K562 (cell line): ENCODE measurements around the gene CASP6. TPM values are rescaled to one million over a fixed set of nuclear protein-coding genes. Genes with fewer than 3 reads are reported as not detected.

Experiments
- ATAC-seq: fragments of 200-7000 bp; cut with Tn5 transposase; 3 replicates; pipeline ENCODE4 v1.9.1; 2020; ENCODE audit warnings: moderate library complexity
- BruUV-seq: library from RNA; stranded (reverse); fragments of 400-500 nt; replicated peaks from 2 replicates; lab custom pipeline; 2021; lab: Mats Ljungman, UMichigan
- CTCF ChIA-PET: fragments of 300-600 bp; formaldehyde crosslinking; extraction: SDS; loops from one replicate; lab custom pipeline; 2021; ENCODE audit warnings: low intra/inter-chr PET ratio; lab: Yijun Ruan, JAX
- POLR2A ChIA-PET: fragments of 300-600, 350-650 bp; sonication (Branson Sonifier 250); formaldehyde crosslinking; extraction: SDS; loops from one replicate; lab custom pipeline; 2021; ENCODE audit warnings: antibody characterized with exemption, inconsistent platforms; lab: Yijun Ruan, JAX
- DNase-seq, 4 experiments: peaks; one replicate each; pipeline versions ENCODE4 v3.0.0 to v3.0.0-alpha.2; 2011 to 2018; ENCODE audit warnings: low spot score in 3 of 4, mixed read lengths in 3 of 4; ENCODE audit errors: extremely low read depth in 1 of 4
- FAIRE-seq: peaks from 2 replicates; lab custom pipeline; 2011; peaks lifted over from hg19 to GRCh38; lab: Jason Lieb, UNC
- H2AFZ ChIP-seq: 2 replicates; pipeline ENCODE4 v1.6.0; 2011; ENCODE audit warnings: low read depth, low read length, control low read depth, inconsistent platforms
- H3K27ac ChIP-seq: fragments of 200-600 bp; 3 replicates; pipeline ENCODE4 v1.8.0; 2011; ENCODE audit warnings: low read depth, mild to moderate bottlenecking, control low read depth, inconsistent platforms, low read length, moderate library complexity, mixed read lengths; ENCODE audit errors: extremely low read depth
- H3K27me3 ChIP-seq, 2 experiments: fragments of 300-600 bp in 1 of 2; 2 replicates in 1 of 2; 3 replicates in 1 of 2; pipeline versions ENCODE4 v1.6.0 to v1.8.0; 2011; ENCODE audit warnings: inconsistent platforms in 2 of 2, low read length in 2 of 2, mild to moderate bottlenecking in 1 of 2, mixed read lengths in 1 of 2, moderate library complexity in 1 of 2; ENCODE audit not compliant: control insufficient read depth in 2 of 2, insufficient read depth in 2 of 2
- H3K36me3 ChIP-seq: fragments of 300-600 bp; 3 replicates; pipeline ENCODE4 v1.8.0; 2011; ENCODE audit warnings: mild to moderate bottlenecking, low read length, inconsistent platforms; ENCODE audit not compliant: control insufficient read depth, insufficient read depth
- H3K4me1 ChIP-seq, 2 experiments: fragments of 200-600 bp in 1 of 2; replicated peaks in 1 of 2; 2 replicates in 1 of 2; 3 replicates in 1 of 2; pipeline versions ENCODE4 v1.5.1 to v1.8.0; 2011; ENCODE audit warnings: inconsistent platforms in 2 of 2, low read length in 2 of 2, mild to moderate bottlenecking in 1 of 2, mixed read lengths in 1 of 2, moderate library complexity in 1 of 2; ENCODE audit not compliant: control insufficient read depth in 2 of 2, insufficient read depth in 2 of 2
- H3K4me2 ChIP-seq: 2 replicates; pipeline ENCODE4 v1.6.1; 2011; ENCODE audit warnings: low read length, control low read depth, inconsistent platforms, mixed read lengths; ENCODE audit not compliant: insufficient read depth
- H3K4me3 ChIP-seq: fragments of 200-600 bp; sonication (generic), shearing (Covaris generic); 2 replicates; pipeline ENCODE4 v1.5.1; 2016; ENCODE audit warnings: control low read depth, inconsistent platforms
- H3K79me2 ChIP-seq: fragments of 200-600 bp; 3 replicates; pipeline ENCODE4 v1.8.0; 2011; ENCODE audit warnings: low read length, inconsistent platforms; ENCODE audit not compliant: control insufficient read depth, insufficient read depth
- H3K9ac ChIP-seq, 2 experiments: 2 replicates each; pipeline versions ENCODE4 v1.6.0 to v1.6.1; 2011; ENCODE audit warnings: low read depth in 2 of 2, low read length in 2 of 2, control low read depth in 1 of 2, inconsistent platforms in 1 of 2, mild to moderate bottlenecking in 1 of 2, mixed read lengths in 1 of 2; ENCODE audit not compliant: insufficient read depth in 1 of 2
- H3K9me1 ChIP-seq: one replicate; pipeline ENCODE4 v1.6.0; 2011; ENCODE audit warnings: inconsistent platforms, mild to moderate bottlenecking, low read length, moderate library complexity; ENCODE audit not compliant: control insufficient read depth, insufficient read depth
- H3K9me3 ChIP-seq: replicated peaks from 2 replicates; pipeline ENCODE4 v1.5.1; 2011; ENCODE audit warnings: low read depth, low read length, inconsistent platforms; ENCODE audit not compliant: control insufficient read depth, insufficient read depth
- H4K20me1 ChIP-seq: replicated peaks from 2 replicates; pipeline ENCODE4 v1.6.1; 2011; ENCODE audit warnings: low read length, inconsistent platforms, mixed read lengths; ENCODE audit not compliant: control insufficient read depth, insufficient read depth
- ATF3 ChIP-seq, 2 experiments: fragments of 450-650 bp in 1 of 2; sonication (generic) in 1 of 2; formaldehyde crosslinking in 1 of 2; IDR thresholded peaks in 1 of 2; conservative IDR thresholded peaks in 1 of 2; 2 replicates each; pipeline versions ENCODE4 v1.6.1 to v1.8.1; 2016 to 2023; ENCODE audit warnings: mild to moderate bottlenecking in 2 of 2, moderate library complexity in 2 of 2, inconsistent platforms in 1 of 2, missing genetic modification reagents in 1 of 2
- CC2D1A ChIP-seq: fragments of 450-650 bp; IDR thresholded peaks from 2 replicates; pipeline ENCODE4 v1.6.1; 2017; ENCODE audit warnings: mild to moderate bottlenecking
- FOSL1 ChIP-seq: fragments of 200-800 bp; sonication (Bioruptor generic); conservative IDR thresholded peaks from 2 replicates; pipeline ENCODE4 v1.6.1; 2016; ENCODE audit warnings: missing genetic modification characterization, missing compliant biosample characterization
- JUND ChIP-seq, 2 experiments: IDR thresholded peaks; 2 replicates in 1 of 2; 3 replicates in 1 of 2; pipeline ENCODE4 v1.6.1; 2011; ENCODE audit warnings: borderline replicate concordance in 2 of 2, low read depth in 2 of 2, low read length in 2 of 2, improper control_type of control experiment in 1 of 2, missing biosample characterization in 1 of 2, missing genetic modification characterization in 1 of 2, missing genetic modification reagents in 1 of 2
- NR2C2 ChIP-seq, 2 experiments: fragments of 200-800 bp in 1 of 2; sonication (Bioruptor generic) in 1 of 2; sonication (generic) in 1 of 2; formaldehyde crosslinking in 1 of 2; IDR thresholded peaks; 2 replicates each; pipeline versions ENCODE4 v1.6.1 to v1.8.0; 2016 to 2022; ENCODE audit warnings: mild to moderate bottlenecking in 1 of 2, missing compliant biosample characterization in 1 of 2, missing genetic modification characterization in 1 of 2, missing genetic modification reagents in 1 of 2
- WGBS: fragments of 100-300 bp; shearing (Covaris generic); methylation state at CpG from one replicate; pipeline ENCODE4 v1.1.6; 2016; ENCODE audit warnings: low coverage, mixed read lengths; ENCODE audit not compliant: insufficient coverage; ENCODE audit errors: missing lambda C conversion rate; 5-methylcytosine and 5-hydroxymethylcytosine counted together
- in situ Hi-C: fragments of 300-500 bp; cut with MboI; formaldehyde crosslinking; loops from 4 replicates; pipeline ENCODE4 v1.15.0; 2018; ENCODE audit warnings: inconsistent platforms, mixed read lengths
- intact Hi-C: fragments of 100-400 bp; cut with micrococcal nuclease; formaldehyde crosslinking; loops from 2 replicates; pipeline ENCODE4 v1.14.2; 2022
- polyA plus RNA-seq, 8 experiments: library from polyadenylated mRNA; depleted of rRNA in 4 of 8; stranded (reverse) in 5 of 8; unstranded in 3 of 8; fragments of >200 nt; fragmentation: Nextera tagmentation in 2 of 8; fragmentation: Illumina TruSeq in 1 of 8; extraction: Ambion mirVana in 2 of 8; extraction: Trizol in 1 of 8; gene quantifications; 2 replicates each; pipeline versions ENCODE4 v1.2.1 to v1.2.3, GENCODE V29; 2011 to 2014; ENCODE audit warnings: inconsistent platforms in 1 of 8, missing spikeins in 1 of 8
- total RNA-seq, 7 experiments: library from RNA; depleted of rRNA in 6 of 7; stranded (reverse); fragments of >200 nt in 6 of 7; fragmentation: Illumina TruSeq in 2 of 7; extraction: Trizol in 2 of 7; gene quantifications; 2 replicates each; pipeline versions ENCODE4 v1.2.1 to v1.2.3, GENCODE V29; 2011 to 2021; ENCODE audit warnings: low replicate concordance in 1 of 7

CASP6 gene
- total and polyA plus RNA-seq, 9 of the 15 experiments (the other 6 are each of a cell fraction or from before 2014, with no cell fraction given), result 20.8 to 72.7 (median 39.1) TPM

GRCh38 chr4:109733728-109734127 lies 30.5 kb upstream of the CASP6 start:
- Histone ChIP-seq H3K4me2 (no peak overlapping the region; the same call in 1 of the 2 replicates), H4K20me1 (0 out of 2 replicates have a peak, but pooled peaks cover 3% of the 10 kb centered on the region), H3K36me3 (no peaks in the 10 kb centered on the region), H3K4me3 (no peak overlapping the region), H3K4me1 (peaks cover 21 to 40% of the 10 kb centered on the region in 2 experiments), H3K27ac (no peak overlapping the region), H2AFZ (peak overlapping the region; percentile 53), H3K9me3 (no peaks in the 10 kb centered on the region), H3K9ac (no peak overlapping the region), H3K79me2 (peaks cover 12% of the 10 kb centered on the region), H3K27me3 (no peaks in the 10 kb centered on the region), H3K9me1 (no peaks in the 10 kb centered on the region)
- in situ Hi-C loops, result no loop called here
- intact Hi-C loops, result no loop called here
- POLR2A ChIA-PET, result interaction anchor here (0.6 to 1.0 kb wide), 2 partner anchors 8 to 13 kb away, joined by 3 read pairs; no protein-coding TSS in a partner anchor
- DNase-seq (peak in 1 of 4 experiments; percentile 63), ATAC-seq (no peak), FAIRE-seq (no peak)
- no TSS peak for BruUV-seq
- 45% methylated on average over 5 of the region's 5 CpGs for WGBS
- TF ChIP-seq FOSL1 (tag) (0 out of 2 replicates have a peak, but pooled peaks have one; percentile 17), ATF3 (IDR thresholded peaks at IDR 0.05) (peak; percentile 49), ATF3 (CRISPR knock-in tag; conservative IDR thresholded peaks at IDR 0.05) (no peak), JUND (IDR thresholded peaks at IDR 0.05; ENCODE audit: borderline replicate concordance, low read depth, low read length) (peak; percentile 60; the same call in 1 of the 2 replicates), JUND (tag; IDR thresholded peaks at IDR 0.05; ENCODE audit: borderline replicate concordance, low read depth, low read length) (0 out of 3 replicates have a peak, but pooled peaks have one; percentile 17), CC2D1A (no peak), NR2C2 (CRISPR knock-in tag; IDR thresholded peaks at IDR 0.05) (no peak), NR2C2 (tag; IDR thresholded peaks at IDR 0.05) (no peak)
- CTCF ChIA-PET, result no interaction called here
